GM12878 (cell line): Measurements from ENCODE around the gene CDH4. TPM values are rescaled to one million over a fixed set of nuclear protein-coding genes. Genes with fewer than 3 reads are reported as not detected.

Experiments used
- ATAC-seq: fragments of 200-7000 bp; cut with Tn5 transposase; 3 replicates; pipeline ENCODE4 v1.9.1; 2020; ENCODE audit warnings: mild to moderate bottlenecking, moderate library complexity
- BruUV-seq: library from RNA; stranded (reverse); fragments of 400-500 nt; replicated peaks from 2 replicates; lab custom pipeline; 2021; lab: Mats Ljungman, UMichigan
- CTCF ChIA-PET: fragments of 300-600 bp; sonication (Branson Sonifier 250); formaldehyde crosslinking; extraction: SDS; loops from one replicate; lab custom pipeline; 2021; ENCODE audit warnings: inconsistent platforms; lab: Yijun Ruan, JAX
- POLR2A ChIA-PET: fragments of 350-600 bp; formaldehyde crosslinking; extraction: SDS; loops from one replicate; lab custom pipeline; 2021; ENCODE audit warnings: inconsistent platforms; lab: Charles Lee
- RAD21 ChIA-PET: fragments of 300-600 bp; sonication (Branson Sonifier 250); formaldehyde crosslinking; loops from one replicate; lab custom pipeline; 2023; ENCODE audit warnings: antibody characterized with exemption; ENCODE audit not compliant: unreplicated experiment; lab: Charles Lee
- SMC1A ChIA-PET: fragments of 300-600 bp; sonication (Branson Sonifier 250); formaldehyde crosslinking; loops from one replicate; lab custom pipeline; 2023; ENCODE audit not compliant: unreplicated experiment, uncharacterized antibody; lab: Charles Lee
- DNase-seq: peaks from one replicate; pipeline ENCODE4 v3.0.0-alpha.2; 2011; ENCODE audit warnings: low read depth, low spot score
- FAIRE-seq: peaks from 3 replicates; lab custom pipeline; 2011; peaks lifted over from hg19 to GRCh38; lab: Jason Lieb, UNC
- H2AFZ ChIP-seq: 2 replicates; pipeline ENCODE4 v1.6.0; 2011; ENCODE audit warnings: low read depth, low read length, control low read depth; ENCODE audit not compliant: control insufficient read depth
- H3K27ac ChIP-seq: 2 replicates; pipeline ENCODE4 v1.5.1; 2011; ENCODE audit warnings: control low read depth; ENCODE audit not compliant: control insufficient read depth, insufficient read depth
- H3K27me3 ChIP-seq, 2 experiments: replicated peaks in 1 of 2; 2 replicates each; pipeline versions ENCODE4 v1.6.0 to v1.6.1; 2011; ENCODE audit warnings: low read length in 1 of 2; ENCODE audit not compliant: control insufficient read depth in 2 of 2, insufficient read depth in 2 of 2
- H3K36me3 ChIP-seq, 2 experiments: 2 replicates each; pipeline ENCODE4 v1.5.1; 2011; ENCODE audit warnings: low read length in 1 of 2; ENCODE audit not compliant: control insufficient read depth in 2 of 2, insufficient read depth in 2 of 2
- H3K4me1 ChIP-seq: 2 replicates; pipeline ENCODE4 v1.6.1; 2011; ENCODE audit warnings: mild to moderate bottlenecking, low read length, moderate library complexity, mixed read lengths; ENCODE audit not compliant: control insufficient read depth, insufficient read depth
- H3K4me2 ChIP-seq: 2 replicates; pipeline ENCODE4 v1.6.0; 2011; ENCODE audit warnings: control low read depth; ENCODE audit not compliant: control insufficient read depth, insufficient read depth
- H3K4me3 ChIP-seq: fragments of 200-600 bp; sonication (generic); 2 replicates; pipeline ENCODE4 v1.5.1; 2016
- H3K79me2 ChIP-seq: 2 replicates; pipeline ENCODE4 v1.6.0; 2011; ENCODE audit warnings: low read length; ENCODE audit not compliant: control insufficient read depth, insufficient read depth
- H3K9ac ChIP-seq: 2 replicates; pipeline ENCODE4 v1.8.0; 2011; ENCODE audit warnings: low read length, control low read depth, mixed read lengths; ENCODE audit not compliant: control insufficient read depth, insufficient read depth
- H3K9me3 ChIP-seq: replicated peaks from 3 replicates; pipeline ENCODE4 v1.5.1; 2011; ENCODE audit warnings: mild to moderate bottlenecking, low read length; ENCODE audit not compliant: control insufficient read depth, insufficient read depth
- H4K20me1 ChIP-seq: 2 replicates; pipeline ENCODE4 v1.6.0; 2011; ENCODE audit not compliant: control insufficient read depth, insufficient read depth
- NBN ChIP-seq: fragments of 450-650 bp; IDR thresholded peaks from 2 replicates; pipeline ENCODE4 v1.6.1; 2016
- NR2C2 ChIP-seq: IDR thresholded peaks from 2 replicates; pipeline ENCODE4 v1.6.1; 2011; ENCODE audit warnings: borderline replicate concordance, low read depth; ENCODE audit not compliant: control insufficient read depth, insufficient read length
- NR2F1 ChIP-seq: fragments of 450-650 bp; conservative IDR thresholded peaks from 2 replicates; pipeline ENCODE4 v1.6.1; 2017; ENCODE audit warnings: mild to moderate bottlenecking
- NRF1 ChIP-seq: conservative IDR thresholded peaks from 2 replicates; pipeline ENCODE4 v1.6.1; 2011; ENCODE audit warnings: mild to moderate bottlenecking, low read depth, low read length, improper control_type of control experiment
- POLR2AphosphoS2 ChIP-seq: IDR thresholded peaks from 2 replicates; pipeline ENCODE4 v1.6.1; 2011; ENCODE audit warnings: low read depth, mild to moderate bottlenecking, low read length, improper control_type of control experiment, moderate library complexity
- RFX5 ChIP-seq: IDR thresholded peaks from 2 replicates; pipeline ENCODE4 v1.6.1; 2011; ENCODE audit warnings: low read depth, low read length, improper control_type of control experiment
- SP1 ChIP-seq: IDR thresholded peaks from one replicate; pipeline ENCODE4 v1.6.1; 2011; ENCODE audit warnings: low read depth, low read length
- ZNF207 ChIP-seq: fragments of 450-650 bp; IDR thresholded peaks from 2 replicates; pipeline ENCODE4 v1.6.1; 2014; ENCODE audit warnings: antibody characterized with exemption, mild to moderate bottlenecking, borderline replicate concordance
- ZNF384 ChIP-seq: IDR thresholded peaks from 2 replicates; pipeline ENCODE4 v1.6.1; 2012; ENCODE audit warnings: low read depth, mild to moderate bottlenecking, low read length, improper control_type of control experiment, borderline replicate concordance
- WGBS: methylation state at CpG from one replicate; pipeline ENCODE4 v1.1.6; 2016; ENCODE audit warnings: low lambda C conversion rate; ENCODE audit not compliant: insufficient replicate concordance, insufficient coverage; ENCODE audit errors: missing lambda C conversion rate; 5-methylcytosine and 5-hydroxymethylcytosine counted together
- in situ Hi-C: fragments of 300-500 bp; cut with MboI; formaldehyde crosslinking; loops from 9 replicates; pipeline ENCODE4 v1.14.3; 2018; ENCODE audit warnings: mixed read lengths
- intact Hi-C: fragments of 100-400 bp; cut with micrococcal nuclease; formaldehyde crosslinking; loops from one replicate; pipeline ENCODE4 v1.14.2; 2022; ENCODE audit not compliant: unreplicated experiment
- polyA plus RNA-seq, 11 experiments: library from polyadenylated mRNA; depleted of rRNA in 4 of 11; unstranded in 6 of 11; stranded (reverse) in 5 of 11; fragments of >200 nt; fragmentation: Nextera tagmentation in 4 of 11; fragmentation: Illumina TruSeq in 1 of 11; extraction: Ambion mirVana in 4 of 11; extraction: Trizol in 1 of 11; gene quantifications; 1 replicate in 1 of 11; 2 replicates in 10 of 11; pipeline versions ENCODE4 v1.2.1 to v1.2.3, GENCODE V29; 2011 to 2016; ENCODE audit warnings: inconsistent platforms in 2 of 11, missing spikeins in 2 of 11, low read depth in 1 of 11
- total RNA-seq, 4 experiments: library from RNA; depleted of rRNA in 3 of 4; stranded (reverse); fragments of >200 nt in 3 of 4; fragmentation: Illumina TruSeq in 1 of 4; extraction: Trizol in 1 of 4; gene quantifications; 2 replicates each; pipeline versions ENCODE4 v1.2.1 to v1.2.3, GENCODE V29; 2013 to 2021
- TF ChIP-seq, protein P1 (sequence below): fragments of 450-650 bp; formaldehyde crosslinking; IDR thresholded peaks from 2 replicates; pipeline ENCODE4 v1.5.0; 2022; ENCODE audit warnings: mild to moderate bottlenecking, missing genetic modification characterization
- TF ChIP-seq, protein P2 (sequence below): fragments of 450-650 bp; IDR thresholded peaks from 2 replicates; pipeline ENCODE4 v1.6.1; 2016; ENCODE audit warnings: mild to moderate bottlenecking, moderate library complexity, borderline replicate concordance

Gene CDH4
- total and polyA plus RNA-seq, 10 of the 15 experiments (the other 5 are each of a cell fraction or from before 2014, with no cell fraction given): not detected

DNA sequence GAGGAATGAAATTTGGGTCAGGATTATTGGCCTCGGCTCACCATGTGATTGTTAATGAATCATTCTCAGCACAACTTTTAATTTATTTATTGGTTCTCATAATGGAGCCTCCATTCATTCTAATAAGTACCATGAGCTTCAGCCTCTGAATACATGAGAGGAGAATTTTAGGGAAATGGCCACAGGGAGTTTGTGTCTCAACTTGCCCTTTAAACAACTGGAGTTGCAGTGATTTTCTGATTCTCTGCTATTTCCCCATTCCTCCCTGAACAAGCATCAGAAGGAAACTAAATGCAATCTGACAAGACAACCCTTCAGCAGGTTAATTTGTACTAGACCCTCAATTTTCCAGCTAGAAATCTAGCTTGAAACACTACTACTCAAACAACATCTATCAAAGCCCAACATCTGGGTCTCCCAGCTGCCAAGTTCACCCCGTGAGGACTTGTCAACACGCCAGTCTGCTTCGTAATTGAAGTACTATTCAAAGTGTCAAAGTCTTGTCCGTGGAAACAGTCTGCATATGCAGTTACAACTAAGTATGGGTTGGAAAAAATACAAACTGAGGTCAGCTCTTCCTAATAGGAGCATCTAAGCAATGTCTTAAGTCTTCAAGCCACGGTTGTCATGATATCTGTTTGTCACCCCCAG is 235.4 kb downstream of the CDH4 start (continued):
- TF ChIP-seq, protein P1, sequence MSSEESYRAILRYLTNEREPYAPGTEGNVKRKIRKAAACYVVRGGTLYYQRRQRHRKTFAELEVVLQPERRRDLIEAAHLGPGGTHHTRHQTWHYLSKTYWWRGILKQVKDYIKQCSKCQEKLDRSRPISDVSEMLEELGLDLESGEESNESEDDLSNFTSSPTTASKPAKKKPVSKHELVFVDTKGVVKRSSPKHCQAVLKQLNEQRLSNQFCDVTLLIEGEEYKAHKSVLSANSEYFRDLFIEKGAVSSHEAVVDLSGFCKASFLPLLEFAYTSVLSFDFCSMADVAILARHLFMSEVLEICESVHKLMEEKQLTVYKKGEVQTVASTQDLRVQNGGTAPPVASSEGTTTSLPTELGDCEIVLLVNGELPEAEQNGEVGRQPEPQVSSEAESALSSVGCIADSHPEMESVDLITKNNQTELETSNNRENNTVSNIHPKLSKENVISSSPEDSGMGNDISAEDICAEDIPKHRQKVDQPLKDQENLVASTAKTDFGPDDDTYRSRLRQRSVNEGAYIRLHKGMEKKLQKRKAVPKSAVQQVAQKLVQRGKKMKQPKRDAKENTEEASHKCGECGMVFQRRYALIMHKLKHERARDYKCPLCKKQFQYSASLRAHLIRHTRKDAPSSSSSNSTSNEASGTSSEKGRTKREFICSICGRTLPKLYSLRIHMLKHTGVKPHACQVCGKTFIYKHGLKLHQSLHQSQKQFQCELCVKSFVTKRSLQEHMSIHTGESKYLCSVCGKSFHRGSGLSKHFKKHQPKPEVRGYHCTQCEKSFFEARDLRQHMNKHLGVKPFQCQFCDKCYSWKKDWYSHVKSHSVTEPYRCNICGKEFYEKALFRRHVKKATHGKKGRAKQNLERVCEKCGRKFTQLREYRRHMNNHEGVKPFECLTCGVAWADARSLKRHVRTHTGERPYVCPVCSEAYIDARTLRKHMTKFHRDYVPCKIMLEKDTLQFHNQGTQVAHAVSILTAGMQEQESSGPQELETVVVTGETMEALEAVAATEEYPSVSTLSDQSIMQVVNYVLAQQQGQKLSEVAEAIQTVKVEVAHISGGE (CRISPR knock-in tag): no peak
- TF ChIP-seq RFX5: no peak
- TF ChIP-seq POLR2AphosphoS2: no peak
- TF ChIP-seq ZNF207: no peak

DNA sequence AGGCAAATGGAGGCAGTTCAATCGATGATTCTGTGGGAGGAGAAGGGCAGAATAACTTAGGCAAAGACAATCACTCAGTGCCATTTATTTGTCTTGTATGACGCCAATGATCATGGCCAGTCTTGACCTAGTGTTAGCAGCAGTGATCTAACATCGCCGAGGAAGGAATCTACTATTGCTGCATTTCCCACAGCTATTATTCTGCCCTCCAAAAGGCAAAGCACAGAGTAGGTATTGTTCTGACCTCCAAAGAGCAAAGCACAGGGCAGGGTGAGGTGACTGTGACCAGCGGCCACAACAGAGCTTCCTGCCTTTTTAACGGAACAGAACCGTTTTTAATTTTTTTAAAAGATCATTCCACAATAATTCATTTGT is 235.9 kb downstream of the CDH4 start:
- Histone ChIP-seq H3K9ac (no peak overlapping the region), H3K27me3 (no peaks in the 10 kb centered on the region), H4K20me1 (no peaks in the 10 kb centered on the region), H3K4me3 (no peak overlapping the region), H3K79me2 (no peaks in the 10 kb centered on the region), H3K36me3 (no peaks in the 10 kb centered on the region), H3K9me3 (no peaks in the 10 kb centered on the region; the same call in 2 of the 3 replicates), H3K27ac (no peak overlapping the region), H3K4me2 (no peak overlapping the region), H2AFZ (no peak overlapping the region), H3K4me1 (no peaks in the 10 kb centered on the region)
- ChIA-PET POLR2A (no interaction called here), CTCF (no interaction called here), SMC1A (no interaction called here), RAD21 (no interaction called here)
- FAIRE-seq: no peak
- ATAC-seq: no peak
- in situ Hi-C loops (loop anchor here (25.0 kb wide), 1 partner anchor 599 kb away; no protein-coding TSS in a partner anchor), intact Hi-C loops (no loop called here)
- no TSS peak for BruUV-seq
- DNase-seq: no peak
- TF ChIP-seq NRF1 (no peak), SP1 (no peak), NR2F1 (no peak), ZNF384 (no peak), NR2C2 (no peak), NBN (no peak)
- TF ChIP-seq, protein P2, sequence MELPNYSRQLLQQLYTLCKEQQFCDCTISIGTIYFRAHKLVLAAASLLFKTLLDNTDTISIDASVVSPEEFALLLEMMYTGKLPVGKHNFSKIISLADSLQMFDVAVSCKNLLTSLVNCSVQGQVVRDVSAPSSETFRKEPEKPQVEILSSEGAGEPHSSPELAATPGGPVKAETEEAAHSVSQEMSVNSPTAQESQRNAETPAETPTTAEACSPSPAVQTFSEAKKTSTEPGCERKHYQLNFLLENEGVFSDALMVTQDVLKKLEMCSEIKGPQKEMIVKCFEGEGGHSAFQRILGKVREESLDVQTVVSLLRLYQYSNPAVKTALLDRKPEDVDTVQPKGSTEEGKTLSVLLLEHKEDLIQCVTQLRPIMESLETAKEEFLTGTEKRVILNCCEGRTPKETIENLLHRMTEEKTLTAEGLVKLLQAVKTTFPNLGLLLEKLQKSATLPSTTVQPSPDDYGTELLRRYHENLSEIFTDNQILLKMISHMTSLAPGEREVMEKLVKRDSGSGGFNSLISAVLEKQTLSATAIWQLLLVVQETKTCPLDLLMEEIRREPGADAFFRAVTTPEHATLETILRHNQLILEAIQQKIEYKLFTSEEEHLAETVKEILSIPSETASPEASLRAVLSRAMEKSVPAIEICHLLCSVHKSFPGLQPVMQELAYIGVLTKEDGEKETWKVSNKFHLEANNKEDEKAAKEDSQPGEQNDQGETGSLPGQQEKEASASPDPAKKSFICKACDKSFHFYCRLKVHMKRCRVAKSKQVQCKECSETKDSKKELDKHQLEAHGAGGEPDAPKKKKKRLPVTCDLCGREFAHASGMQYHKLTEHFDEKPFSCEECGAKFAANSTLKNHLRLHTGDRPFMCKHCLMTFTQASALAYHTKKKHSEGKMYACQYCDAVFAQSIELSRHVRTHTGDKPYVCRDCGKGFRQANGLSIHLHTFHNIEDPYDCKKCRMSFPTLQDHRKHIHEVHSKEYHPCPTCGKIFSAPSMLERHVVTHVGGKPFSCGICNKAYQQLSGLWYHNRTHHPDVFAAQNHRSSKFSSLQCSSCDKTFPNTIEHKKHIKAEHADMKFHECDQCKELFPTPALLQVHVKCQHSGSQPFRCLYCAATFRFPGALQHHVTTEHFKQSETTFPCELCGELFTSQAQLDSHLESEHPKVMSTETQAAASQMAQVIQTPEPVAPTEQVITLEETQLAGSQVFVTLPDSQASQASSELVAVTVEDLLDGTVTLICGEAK: no peak
- WGBS: 32% methylated on average over 7 of the region's 7 CpGs
